Fibroblast of mammary gland (primary cell): ENCODE data around the gene TOP1.

Source experiments
- DNase-seq: peaks from one replicate; pipeline ENCODE4 v3.0.0-alpha.2; 2010; ENCODE audit warnings: low read depth
- H3K4me3 ChIP-seq: 2 replicates; pipeline ENCODE4 v1.5.1; 2011; ENCODE audit warnings: low read depth, mild to moderate bottlenecking, low read length, moderate library complexity; ENCODE audit not compliant: control insufficient read depth
- CTCF ChIP-seq: conservative IDR thresholded peaks from 2 replicates; pipeline ENCODE4 v1.5.1; 2011; ENCODE audit warnings: low read depth, low read length, inconsistent platforms; ENCODE audit not compliant: control insufficient read depth, insufficient read depth

The TOP1 gene

GRCh38 chr20:41137614-41138474, 109.2 kb downstream of the TOP1 start:
- TF ChIP-seq CTCF: no peak

GRCh38 chr20:41138475-41139226, 110.0 kb downstream of the TOP1 start:
- TF ChIP-seq CTCF: no peak
- no peak for DNase-seq
- peak overlapping the region; percentile 71 for H3K4me3 ChIP-seq

More at GRCh38 chr20:41137614-41138474, 109.2 kb downstream of the TOP1 start:
- H3K4me3 ChIP-seq: peak overlapping the region; percentile 71
- peak; percentile 48 for DNase-seq

- H3K4me3 ChIP-seq: peak overlapping the region; percentile 71
- no peak for TF ChIP-seq CTCF
- DNase-seq: no peak
Observed at GRCh38 chr20:41139227-41140093, 110.8 kb downstream of the TOP1 start.

- no peak for DNase-seq
- no peak overlapping the region for H3K4me3 ChIP-seq
- no peak for TF ChIP-seq CTCF
Observed at GRCh38 chr20:41140226-41141133, 111.9 kb downstream of the TOP1 start.

GRCh38 chr20:41141153-41141815, 112.7 kb downstream of the TOP1 start:
- peak; percentile 43 for DNase-seq
- H3K4me3 ChIP-seq: no peak overlapping the region
- TF ChIP-seq CTCF: no peak
